Naive thymus-derived CD4-positive, alpha-beta T cell (primary cell): ENCODE results near the gene CMIP. TPM values are rescaled to one million over a fixed set of nuclear protein-coding genes. Genes with fewer than 3 reads are reported as not detected.
A peak's percentile ranks its signal among the peaks of the same experiment; 100 is the strongest.

Experiments
- ATAC-seq: fragments of 150-1000 bp; cut with Tn5 transposase; 2 replicates; pipeline ENCODE4 v1.10.0; 2021; ENCODE audit warnings: mild to moderate bottlenecking, moderate library complexity
- CTCF ChIA-PET: fragments of 350-600 bp; sonication (Branson Sonifier 250); formaldehyde crosslinking; loops from one replicate; lab custom pipeline; 2021; ENCODE audit warnings: antibody characterized with exemption; lab: Charles Lee
- POLR2A ChIA-PET: fragments of 350-600 bp; sonication (Branson Sonifier 250); formaldehyde crosslinking; loops from one replicate; lab custom pipeline; 2021; ENCODE audit warnings: antibody characterized with exemption, inconsistent platforms; lab: Charles Lee
- DNase-seq, 9 donors: peaks; one replicate each; pipeline versions ENCODE4 v3.0.0 to v3.0.0-alpha.2; 2020 to 2022; ENCODE audit warnings: mixed read lengths in 1 of 9
- H3K27ac ChIP-seq: one replicate; pipeline ENCODE4 v1.7.0; 2013; ENCODE audit warnings: mild to moderate bottlenecking, low read depth, low read length, moderate library complexity
- H3K27me3 ChIP-seq, 2 donors: one replicate each; pipeline ENCODE4 v1.7.0; 2013; ENCODE audit warnings: low read length in 2 of 2, mild to moderate bottlenecking in 2 of 2, moderate library complexity in 2 of 2; ENCODE audit not compliant: control insufficient read depth in 2 of 2, insufficient read depth in 2 of 2
- H3K36me3 ChIP-seq, 3 experiments: 1 replicate in 2 of 3; 2 replicates in 1 of 3; pipeline ENCODE4 v1.7.0; 2013; ENCODE audit warnings: low read length in 3 of 3, mild to moderate bottlenecking in 3 of 3, moderate library complexity in 1 of 3; ENCODE audit not compliant: insufficient read depth in 3 of 3, control insufficient read depth in 2 of 3
- H3K4me1 ChIP-seq, 2 donors: one replicate each; pipeline ENCODE4 v1.7.0; 2013; ENCODE audit warnings: low read length in 2 of 2, mild to moderate bottlenecking in 2 of 2, moderate library complexity in 1 of 2; ENCODE audit not compliant: control insufficient read depth in 2 of 2, insufficient read depth in 2 of 2
- H3K4me3 ChIP-seq: 2 replicates; pipeline ENCODE4 v1.7.0; 2013; ENCODE audit warnings: mild to moderate bottlenecking, low read length
- H3K9me3 ChIP-seq, 3 experiments: 1 replicate in 2 of 3; 2 replicates in 1 of 3; pipeline ENCODE4 v1.7.0; 2013; ENCODE audit warnings: low read length in 3 of 3; ENCODE audit not compliant: control insufficient read depth in 2 of 3
- H3K27ac Mint-ChIP-seq, 9 donors: one replicate each; pipeline ENCODE4 v1.8.0; 2020 to 2022; ENCODE audit warnings: mixed read lengths in 9 of 9, mild to moderate bottlenecking in 8 of 9, moderate library complexity in 5 of 9, inconsistent platforms in 2 of 9
- H3K27me3 Mint-ChIP-seq, 5 donors: one replicate each; pipeline ENCODE4 v1.8.0; 2021 to 2022; ENCODE audit warnings: mixed read lengths in 5 of 5, mild to moderate bottlenecking in 1 of 5
- H3K36me3 Mint-ChIP-seq, 5 donors: one replicate each; pipeline ENCODE4 v1.8.0; 2020 to 2022; ENCODE audit warnings: mixed read lengths in 5 of 5, mild to moderate bottlenecking in 3 of 5, inconsistent platforms in 1 of 5
- H3K4me1 Mint-ChIP-seq, 7 donors: one replicate each; pipeline ENCODE4 v1.8.0; 2020 to 2022; ENCODE audit warnings: mixed read lengths in 7 of 7, mild to moderate bottlenecking in 3 of 7, inconsistent platforms in 1 of 7
- H3K4me3 Mint-ChIP-seq, 10 donors: one replicate each; pipeline ENCODE4 v1.8.0; 2020 to 2022; ENCODE audit warnings: mild to moderate bottlenecking in 10 of 10, mixed read lengths in 10 of 10, moderate library complexity in 6 of 10, inconsistent platforms in 2 of 10
- H3K9me3 Mint-ChIP-seq, 11 donors: one replicate each; pipeline ENCODE4 v1.8.0; 2020 to 2022; ENCODE audit warnings: mixed read lengths in 11 of 11, mild to moderate bottlenecking in 4 of 11, inconsistent platforms in 1 of 11, moderate library complexity in 1 of 11
- intact Hi-C, 2 donors: fragments of 100-400 bp; cut with micrococcal nuclease; formaldehyde crosslinking; loops; one replicate each; pipeline ENCODE4 v1.15.1; 2023
- polyA plus RNA-seq, 2 donors: library from polyadenylated mRNA; unstranded; fragments of 300-500 nt; fragmentation: Illumina TruSeq; gene quantifications; one replicate each; pipeline ENCODE4 v1.2.3, GENCODE V29; 2021
- total RNA-seq, 6 experiments: library from RNA in 5 of 6; stranded (reverse) in 5 of 6; gene quantifications; 1 replicate in 5 of 6; 2 replicates in 1 of 6; pipeline ENCODE4 v1.2.3 and lab custom pipeline; 2021 to 2026

The CMIP gene
- total and polyA plus RNA-seq, 7 experiments from 2014 or later, result 0.66 to 75.4 (median 34.3) TPM

- DNase-seq (no peak), ATAC-seq (no peak)
- Mint-ChIP-seq H3K36me3 (peaks cover 0 to 29% (median 9%) of the 10 kb centered on the region in 5 donors), H3K27me3 (no peaks in the 10 kb centered on the region), H3K27ac (no peak overlapping the region), H3K4me1 (peaks cover 22 to 61% (median 37%) of the 10 kb centered on the region in 7 donors), H3K4me3 (no peak overlapping the region), H3K9me3 (peaks cover 0 to 3% (median 0%) of the 10 kb centered on the region in 11 donors)
- no peaks in the 10 kb centered on the region for H3K4me1 ChIP-seq
- no peaks in the 10 kb centered on the region for H3K27me3 ChIP-seq
- intact Hi-C loops, result no loop called here
- no peaks in the 10 kb centered on the region for H3K9me3 ChIP-seq
- CTCF ChIA-PET, result no interaction called here
- no peak overlapping the region for H3K4me3 ChIP-seq
- no peaks in the 10 kb centered on the region for H3K36me3 ChIP-seq
- POLR2A ChIA-PET, result interaction anchor here (0.6 kb wide), 1 partner anchor 241 kb away, joined by 4 read pairs; the partner anchor contains the start of gene GAN
- H3K27ac ChIP-seq, result no peak overlapping the region
These were observed 111.1 kb downstream of the CMIP start for GRCh38 chr16:81555660-81556059.

GRCh38 chr16:81556715-81557284 lies 112.2 kb downstream of the CMIP start:
- DNase-seq (no peak), ATAC-seq (no peak)
- CTCF ChIA-PET, result no interaction called here
- Mint-ChIP-seq H3K27me3 (no peaks in the 10 kb centered on the region), H3K4me1 (peaks cover 16 to 52% (median 35%) of the 10 kb centered on the region in 7 donors), H3K4me3 (no peak overlapping the region), H3K27ac (peak overlapping the region in 3 of 9 donors; percentile 22 to 51 (median 41)), H3K36me3 (peaks cover 0 to 28% (median 5%) of the 10 kb centered on the region in 5 donors), H3K9me3 (peaks cover 0 to 3% (median 0%) of the 10 kb centered on the region in 11 donors)
- Histone ChIP-seq H3K27me3 (no peaks in the 10 kb centered on the region), H3K27ac (no peak overlapping the region), H3K4me3 (no peak overlapping the region), H3K9me3 (no peaks in the 10 kb centered on the region), H3K4me1 (no peaks in the 10 kb centered on the region), H3K36me3 (no peaks in the 10 kb centered on the region)
- POLR2A ChIA-PET, result no interaction called here
- intact Hi-C loops, result no loop called here

GRCh38 chr16:81558077-81558443 lies 113.5 kb downstream of the CMIP start:
- ChIA-PET CTCF (no interaction called here), POLR2A (no interaction called here)
- no peak for DNase-seq
- Mint-ChIP-seq H3K4me1 (peaks cover 8 to 54% (median 32%) of the 10 kb centered on the region in 7 donors), H3K4me3 (no peak overlapping the region), H3K36me3 (peaks cover 0 to 30% (median 0%) of the 10 kb centered on the region in 5 donors), H3K27me3 (no peaks in the 10 kb centered on the region), H3K27ac (peak overlapping the region in 1 of 9 donors; percentile 60), H3K9me3 (peaks cover 0 to 3% (median 0%) of the 10 kb centered on the region in 11 donors)
- Histone ChIP-seq H3K4me1 (no peaks in the 10 kb centered on the region), H3K4me3 (no peak overlapping the region), H3K9me3 (no peaks in the 10 kb centered on the region), H3K27me3 (no peaks in the 10 kb centered on the region), H3K36me3 (no peaks in the 10 kb centered on the region), H3K27ac (no peak overlapping the region)
- ATAC-seq, result no peak
- intact Hi-C loops, result no loop called here

GRCh38 chr16:81558444-81559175 lies 114.0 kb downstream of the CMIP start:
- CTCF ChIA-PET, result no interaction called here
- DNase-seq, result no peak
- intact Hi-C loops, result no loop called here

GRCh38 chr16:81560979-81561657 lies 116.5 kb downstream of the CMIP start:
- Mint-ChIP-seq H3K9me3 (no peaks in the 10 kb centered on the region), H3K27me3 (no peaks in the 10 kb centered on the region), H3K27ac (peak overlapping the region in 5 of 9 donors; percentile 25 to 45 (median 28)), H3K4me3 (no peak overlapping the region), H3K4me1 (peaks cover 6 to 44% (median 23%) of the 10 kb centered on the region in 7 donors), H3K36me3 (peaks cover 0 to 28% (median under 1%) of the 10 kb centered on the region in 5 donors)
- POLR2A ChIA-PET, result no interaction called here
- Histone ChIP-seq H3K4me1 (no peaks in the 10 kb centered on the region), H3K4me3 (no peak overlapping the region), H3K27ac (no peak overlapping the region), H3K27me3 (no peaks in the 10 kb centered on the region), H3K36me3 (peaks cover 0 to 8% (median 0%) of the 10 kb centered on the region in 3 experiments), H3K9me3 (no peaks in the 10 kb centered on the region)
- CTCF ChIA-PET, result interaction anchor here (0.6 kb wide), 1 partner anchor 530 kb away, joined by 3 read pairs; no protein-coding TSS in a partner anchor
- ATAC-seq (no peak), DNase-seq (no peak)
- intact Hi-C loops, result no loop called here

More at GRCh38 chr16:81558444-81559175, 114.0 kb downstream of the CMIP start:
- POLR2A ChIA-PET, result no interaction called here
- H3K4me3 Mint-ChIP-seq, result no peak overlapping the region
- peak; percentile 71 for ATAC-seq
- no peaks in the 10 kb centered on the region for H3K27me3 ChIP-seq
- H3K27me3 Mint-ChIP-seq, result no peaks in the 10 kb centered on the region
- no peak overlapping the region for H3K27ac ChIP-seq
- peaks cover 0 to 4% (median 0%) of the 10 kb centered on the region in 3 experiments for H3K36me3 ChIP-seq
- H3K4me1 Mint-ChIP-seq, result peaks cover 8 to 49% (median 32%) of the 10 kb centered on the region in 7 donors
- no peaks in the 10 kb centered on the region for H3K4me1 ChIP-seq
- H3K9me3 ChIP-seq, result no peaks in the 10 kb centered on the region
- H3K9me3 Mint-ChIP-seq, result peaks cover 0 to 3% (median 0%) of the 10 kb centered on the region in 11 donors
- H3K4me3 ChIP-seq, result no peak overlapping the region
- H3K36me3 Mint-ChIP-seq, result peaks cover 0 to 28% (median 0%) of the 10 kb centered on the region in 5 donors
- H3K27ac Mint-ChIP-seq, result peak overlapping the region in 2 of 9 donors; percentile 36 to 59

GRCh38 chr16:81562174-81562849 lies 117.7 kb downstream of the CMIP start:
- intact Hi-C loops, result no loop called here
- DNase-seq, result no peak
- Mint-ChIP-seq H3K9me3 (peaks cover 0 to 3% (median 0%) of the 10 kb centered on the region in 11 donors), H3K4me3 (no peak overlapping the region), H3K36me3 (peaks cover 3 to 23% (median 5%) of the 10 kb centered on the region in 5 donors), H3K27ac (peak overlapping the region in 1 of 9 donors; percentile 31), H3K4me1 (peaks cover 6 to 39% (median 15%) of the 10 kb centered on the region in 7 donors), H3K27me3 (no peaks in the 10 kb centered on the region)
- no peak overlapping the region for H3K4me3 ChIP-seq
- ATAC-seq, result no peak
- peaks cover 0 to 8% (median 0%) of the 10 kb centered on the region in 3 experiments for H3K36me3 ChIP-seq
- H3K27ac ChIP-seq, result no peak overlapping the region
- H3K9me3 ChIP-seq, result no peaks in the 10 kb centered on the region
- POLR2A ChIA-PET, result no interaction called here
- no peaks in the 10 kb centered on the region for H3K4me1 ChIP-seq
- no peaks in the 10 kb centered on the region for H3K27me3 ChIP-seq
- CTCF ChIA-PET, result no interaction called here
